ENCODE measurements around the gene MIB2.

MIB2 gene

DNA sequence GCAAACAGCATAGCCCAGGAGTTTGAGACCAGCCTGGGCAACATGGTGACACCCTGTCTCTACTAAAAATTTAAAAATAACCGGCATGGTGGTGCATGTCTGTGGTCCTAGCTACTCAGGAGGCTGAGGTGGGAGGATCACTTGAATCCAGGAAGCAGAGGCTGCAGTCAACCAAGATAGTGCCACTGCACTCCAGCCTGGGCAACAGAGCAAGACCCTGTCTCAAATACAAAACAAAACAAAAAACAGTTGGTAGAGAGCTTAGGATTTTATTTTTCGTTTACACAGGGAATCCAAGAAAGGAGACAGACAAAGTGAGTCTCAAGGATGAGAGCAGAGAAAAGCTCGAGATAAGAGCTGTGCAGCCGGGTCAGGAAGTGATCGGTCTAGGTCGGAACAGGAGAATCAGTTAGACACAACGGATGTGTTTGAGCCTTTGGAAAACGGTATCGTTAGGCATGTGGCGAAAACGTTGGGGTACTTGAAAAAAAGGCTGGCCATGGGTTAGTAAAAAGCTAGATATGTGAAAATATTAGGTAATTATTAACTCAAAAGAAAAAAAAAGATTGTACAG, 1.7 kb upstream of the MIB2 start:
- peak overlapping the region; percentile 99 for H3K27ac ChIP-seq
- TF ChIP-seq, protein P1, sequence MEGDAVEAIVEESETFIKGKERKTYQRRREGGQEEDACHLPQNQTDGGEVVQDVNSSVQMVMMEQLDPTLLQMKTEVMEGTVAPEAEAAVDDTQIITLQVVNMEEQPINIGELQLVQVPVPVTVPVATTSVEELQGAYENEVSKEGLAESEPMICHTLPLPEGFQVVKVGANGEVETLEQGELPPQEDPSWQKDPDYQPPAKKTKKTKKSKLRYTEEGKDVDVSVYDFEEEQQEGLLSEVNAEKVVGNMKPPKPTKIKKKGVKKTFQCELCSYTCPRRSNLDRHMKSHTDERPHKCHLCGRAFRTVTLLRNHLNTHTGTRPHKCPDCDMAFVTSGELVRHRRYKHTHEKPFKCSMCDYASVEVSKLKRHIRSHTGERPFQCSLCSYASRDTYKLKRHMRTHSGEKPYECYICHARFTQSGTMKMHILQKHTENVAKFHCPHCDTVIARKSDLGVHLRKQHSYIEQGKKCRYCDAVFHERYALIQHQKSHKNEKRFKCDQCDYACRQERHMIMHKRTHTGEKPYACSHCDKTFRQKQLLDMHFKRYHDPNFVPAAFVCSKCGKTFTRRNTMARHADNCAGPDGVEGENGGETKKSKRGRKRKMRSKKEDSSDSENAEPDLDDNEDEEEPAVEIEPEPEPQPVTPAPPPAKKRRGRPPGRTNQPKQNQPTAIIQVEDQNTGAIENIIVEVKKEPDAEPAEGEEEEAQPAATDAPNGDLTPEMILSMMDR (conservative IDR thresholded peaks at IDR 0.05): no peak

DNA sequence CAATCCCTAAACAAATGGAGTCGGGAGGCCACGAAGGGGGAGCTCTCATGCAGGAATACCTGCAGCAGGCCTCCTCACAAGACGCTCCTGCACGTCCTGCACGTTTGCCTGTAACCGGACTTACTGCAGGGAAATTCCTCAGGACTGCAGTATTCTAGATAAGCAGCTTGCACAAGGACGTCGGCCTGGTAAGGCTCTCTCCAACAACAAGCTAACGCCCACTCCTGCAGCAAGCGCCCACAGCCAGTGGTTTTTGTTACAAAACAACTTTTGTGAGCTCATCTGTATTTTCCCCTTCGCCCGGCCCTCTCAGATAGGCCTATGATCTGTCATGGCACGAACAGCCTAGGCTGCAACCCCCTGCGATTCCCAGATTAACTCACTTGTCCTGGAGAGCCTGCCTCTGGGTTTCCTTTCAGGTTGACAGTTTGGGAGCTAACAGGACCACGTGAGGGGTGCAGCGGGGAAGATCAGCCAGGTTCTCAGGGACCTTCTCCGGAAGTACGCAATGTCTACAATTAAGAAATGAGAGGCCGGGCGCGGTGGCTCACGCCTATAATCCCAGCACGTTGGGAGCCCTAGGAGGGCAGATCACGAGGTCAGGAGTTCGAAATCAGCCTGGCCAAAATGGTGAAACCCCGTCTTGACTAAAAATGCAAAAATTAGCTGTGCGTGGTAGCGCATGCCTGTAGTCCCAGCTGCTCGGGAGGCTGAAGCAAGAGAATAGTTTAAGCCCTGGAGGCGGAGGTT, 921 bp upstream of the MIB2 start:
- TF ChIP-seq, protein P1 (conservative IDR thresholded peaks at IDR 0.05): no peak
- peak overlapping the region; percentile 99 for H3K27ac ChIP-seq

DNA sequence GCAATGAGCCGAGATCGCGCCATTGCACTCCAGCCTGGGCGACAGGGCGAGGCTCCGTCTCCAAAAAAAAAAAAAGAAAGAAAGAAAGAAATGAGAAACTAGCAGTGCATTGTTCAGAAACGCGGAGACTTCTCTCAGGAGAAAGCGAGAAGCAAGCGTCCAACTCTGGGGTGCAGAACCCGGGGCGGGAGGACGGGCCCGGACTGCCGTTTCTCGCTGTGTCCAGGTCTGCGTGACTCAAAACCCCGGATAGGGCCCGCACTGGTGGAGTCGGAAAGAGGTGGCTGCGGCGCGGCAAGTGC, 395 bp upstream of the MIB2 start:
- H3K27ac ChIP-seq: peak overlapping the region; percentile 99
- TF ChIP-seq, protein P1 (conservative IDR thresholded peaks at IDR 0.05): no peak

DNA sequence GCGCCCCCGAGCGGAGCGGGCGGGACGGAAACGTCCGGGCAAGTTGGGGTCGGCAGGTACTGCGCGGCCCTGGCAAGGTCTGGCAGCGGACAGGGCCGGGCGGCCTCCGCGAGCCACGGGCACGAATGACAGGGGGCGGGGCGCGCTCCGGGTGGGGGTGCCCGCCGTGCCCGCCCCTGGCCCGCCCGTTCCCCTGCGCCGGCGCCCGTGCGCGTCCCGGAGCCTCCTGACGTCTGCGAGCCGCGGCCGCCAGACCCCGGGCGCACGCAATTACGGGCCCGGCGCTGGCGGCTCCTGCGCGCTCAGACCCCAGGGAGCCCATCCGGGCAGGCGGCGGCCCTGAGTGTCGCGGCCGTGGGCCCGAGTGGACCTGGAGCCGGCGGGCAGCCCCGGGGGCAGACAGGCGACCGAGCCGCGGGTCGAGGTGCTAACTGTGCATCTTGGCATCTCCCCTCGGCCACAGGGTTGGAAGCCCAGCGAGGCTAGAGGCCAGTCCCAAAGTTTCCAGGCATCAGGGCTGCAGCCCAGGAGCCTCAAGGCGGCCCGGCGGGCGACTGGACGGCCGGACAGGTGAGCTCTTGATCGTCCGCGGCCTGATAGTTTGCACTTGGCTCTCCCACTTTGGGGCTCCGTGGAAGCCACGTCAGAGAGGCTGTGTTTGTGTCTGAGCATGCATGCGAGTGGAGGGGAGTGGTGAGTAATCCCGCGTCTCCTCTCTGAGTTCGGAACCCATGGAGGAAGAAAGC, 918 bp downstream of the MIB2 start:
- peak overlapping the region; percentile 99 for H3K27ac ChIP-seq
- TF ChIP-seq, protein P1 (conservative IDR thresholded peaks at IDR 0.05): no peak

DNA sequence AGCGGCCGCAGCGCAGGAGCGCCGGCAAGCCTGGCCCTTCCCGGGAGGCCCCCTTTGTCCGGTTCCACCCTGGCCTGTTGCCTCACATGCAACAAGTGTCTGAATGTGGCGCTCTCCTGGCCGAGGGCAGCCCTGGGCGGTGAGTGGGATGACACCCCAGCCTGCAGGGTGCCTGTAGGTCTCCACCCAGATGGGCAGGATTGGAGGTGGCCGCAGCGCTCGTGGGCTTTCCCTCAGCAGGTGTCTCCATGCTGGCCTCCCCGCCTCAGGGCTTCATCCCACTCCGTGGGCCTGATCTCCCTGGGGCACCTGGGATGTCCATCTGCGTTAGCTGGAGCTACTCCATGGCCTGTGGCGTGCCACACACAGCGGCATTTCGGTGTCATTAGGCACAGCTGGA, 1.5 kb downstream of the MIB2 start:
- TF ChIP-seq, protein P1 (conservative IDR thresholded peaks at IDR 0.05): no peak
- H3K27ac ChIP-seq: peak overlapping the region; percentile 99

DNA sequence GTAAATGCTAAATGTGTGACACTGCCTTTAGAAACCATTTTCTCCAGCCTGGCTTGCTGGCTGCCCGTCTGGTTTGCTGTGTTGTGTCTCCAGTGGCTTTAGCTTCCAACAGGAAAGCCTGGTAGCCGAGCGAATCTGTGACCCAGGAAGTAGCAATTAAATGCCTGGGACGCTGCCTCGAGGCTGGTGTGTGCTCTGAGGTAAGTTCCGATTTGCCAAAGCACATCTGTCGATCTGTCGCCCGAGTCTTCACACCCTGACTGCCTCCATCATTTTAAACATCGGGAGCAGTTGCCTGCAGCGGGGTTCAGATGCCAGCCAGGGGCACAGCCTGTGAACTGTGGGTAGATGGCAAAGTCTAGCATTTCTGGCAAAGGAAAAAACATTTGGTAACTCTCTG, 2.2 kb downstream of the MIB2 start:
- H3K27ac ChIP-seq: peak overlapping the region; percentile 99; the same call in 1 of the 2 replicates
- TF ChIP-seq, protein P1 (conservative IDR thresholded peaks at IDR 0.05): no peak

DNA sequence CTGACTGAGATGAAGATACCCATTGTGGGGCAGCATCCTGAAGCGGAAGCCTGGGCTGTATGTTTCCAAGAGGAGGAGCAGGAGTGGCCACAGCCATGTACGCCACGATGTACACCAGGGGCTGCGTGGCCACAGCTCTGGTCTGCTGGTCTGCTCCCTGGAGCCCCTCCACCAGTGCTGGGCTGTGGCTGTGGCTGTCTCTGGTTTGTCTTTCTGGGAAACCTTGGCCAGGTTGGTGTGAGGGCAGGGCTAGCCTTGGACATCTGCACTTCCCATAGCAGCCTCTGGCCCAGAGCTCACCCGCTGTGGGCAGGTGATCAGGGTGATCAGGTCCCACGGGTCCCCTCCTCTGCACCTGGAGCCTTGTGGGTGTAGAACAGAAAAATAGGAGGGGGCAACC, 2.6 kb downstream of the MIB2 start:
- H3K27ac ChIP-seq: peak overlapping the region; percentile 99; the same call in 1 of the 2 replicates
- TF ChIP-seq, protein P1 (conservative IDR thresholded peaks at IDR 0.05): no peak

Data from VCaP (cell line).